ENCODE results near the gene RAF1. TPM values are rescaled to one million over a fixed set of nuclear protein-coding genes. Genes with fewer than 3 reads are reported as not detected.
"Not testable (repeated sequence)": the region's sequence is repeated elsewhere in the genome, so short reads cannot be mapped to it uniquely, and the experiment has no call there.

Gene RAF1
- total RNA-seq, 1 donor: 78.0 TPM

GRCh38 chr3:12656193-12656592, 7.7 kb downstream of the RAF1 start:
- TF ChIP-seq CTCF (IDR thresholded peaks at IDR 0.05; ENCODE audit: insufficient read depth, low read length): no peak
- DNase-seq (ENCODE audit: low read depth): no peak
- H3K4me3 ChIP-seq (ENCODE audit: low read depth, low read length): no peak overlapping the region

- DNase-seq (ENCODE audit: low read depth): no peak
- no peak overlapping the region for H3K4me3 ChIP-seq (ENCODE audit: low read depth, low read length)
- no peak for TF ChIP-seq CTCF (IDR thresholded peaks at IDR 0.05; ENCODE audit: insufficient read depth, low read length)
Measured at GRCh38 chr3:12655701-12656100, 8.2 kb downstream of the RAF1 start.

- TF ChIP-seq CTCF (IDR thresholded peaks at IDR 0.05; ENCODE audit: insufficient read depth, low read length): no peak
- peak; percentile 22 for DNase-seq (ENCODE audit: low read depth)
- no peak overlapping the region for H3K4me3 ChIP-seq (ENCODE audit: low read depth, low read length)
Measured at GRCh38 chr3:12653747-12654146, 10.2 kb downstream of the RAF1 start.

GRCh38 chr3:12648384-12648959, 15.4 kb downstream of the RAF1 start:
- DNase-seq (ENCODE audit: low read depth): no peak
- no peak for TF ChIP-seq CTCF (IDR thresholded peaks at IDR 0.05; ENCODE audit: insufficient read depth, low read length)
- no peak overlapping the region for H3K4me3 ChIP-seq (ENCODE audit: low read depth, low read length)

GRCh38 chr3:12644331-12644937, 19.5 kb downstream of the RAF1 start:
- no peak overlapping the region for H3K4me3 ChIP-seq (ENCODE audit: low read depth, low read length)
- no peak for TF ChIP-seq CTCF (IDR thresholded peaks at IDR 0.05; ENCODE audit: insufficient read depth, low read length)
- peak; percentile 90 for DNase-seq (ENCODE audit: low read depth)

GRCh38 chr3:12643724-12644123, 20.2 kb downstream of the RAF1 start:
- DNase-seq (ENCODE audit: low read depth): no peak
- H3K4me3 ChIP-seq (ENCODE audit: low read depth, low read length): no peak overlapping the region
- no peak for TF ChIP-seq CTCF (IDR thresholded peaks at IDR 0.05; ENCODE audit: insufficient read depth, low read length)

GRCh38 chr3:12643010-12643380, 20.9 kb downstream of the RAF1 start:
- H3K4me3 ChIP-seq (ENCODE audit: low read depth, low read length): peak overlapping the region; percentile 14
- DNase-seq (ENCODE audit: low read depth): no peak
- TF ChIP-seq CTCF (IDR thresholded peaks at IDR 0.05; ENCODE audit: insufficient read depth, low read length): no peak

- DNase-seq (ENCODE audit: low read depth); H3K4me3 ChIP-seq (ENCODE audit: low read depth, low read length): not testable (repeated sequence)
Measured at GRCh38 chr3:12640853-12641252, 23.1 kb downstream of the RAF1 start.

Data from fibroblast of the aortic adventitia (primary cell).